ENCODE results near the gene POGLUT3. TPM values are rescaled to one million over a fixed set of nuclear protein-coding genes. Genes with fewer than 3 reads are reported as not detected.

Gene POGLUT3
- total RNA-seq, 1 donor from 2014 or later = 21.1 TPM

- no peak for DNase-seq (ENCODE audit: low read depth)
- TF ChIP-seq CTCF (conservative IDR thresholded peaks at IDR 0.05; ENCODE audit: low read depth, low read length) = no peak
- H3K4me3 ChIP-seq (ENCODE audit: low read depth, low read length) = no peak overlapping the region
Observed at GRCh38 chr11:108495326-108495725, 2.9 kb downstream of the POGLUT3 start.

GRCh38 chr11:108494182-108494581 is 4.0 kb downstream of the POGLUT3 start:
- no peak for DNase-seq (ENCODE audit: low read depth)
- H3K4me3 ChIP-seq (ENCODE audit: low read depth, low read length) = no peak overlapping the region
- no peak for TF ChIP-seq CTCF (conservative IDR thresholded peaks at IDR 0.05; ENCODE audit: low read depth, low read length)

GRCh38 chr11:108491936-108492335 is 6.2 kb downstream of the POGLUT3 start:
- H3K4me3 ChIP-seq (ENCODE audit: low read depth, low read length) = no peak overlapping the region
- TF ChIP-seq CTCF (conservative IDR thresholded peaks at IDR 0.05; ENCODE audit: low read depth, low read length) = no peak
- no peak for DNase-seq (ENCODE audit: low read depth)

- H3K4me3 ChIP-seq (ENCODE audit: low read depth, low read length) = no peak overlapping the region
- DNase-seq (ENCODE audit: low read depth) = no peak
- no peak for TF ChIP-seq CTCF (conservative IDR thresholded peaks at IDR 0.05; ENCODE audit: low read depth, low read length)
Observed at GRCh38 chr11:108486828-108487227, 11.4 kb downstream of the POGLUT3 start.

- H3K4me3 ChIP-seq (ENCODE audit: low read depth, low read length) = no peak overlapping the region
- no peak for TF ChIP-seq CTCF (conservative IDR thresholded peaks at IDR 0.05; ENCODE audit: low read depth, low read length)
- no peak for DNase-seq (ENCODE audit: low read depth)
Observed at GRCh38 chr11:108486331-108486730, 11.9 kb downstream of the POGLUT3 start.

- no peak overlapping the region for H3K4me3 ChIP-seq (ENCODE audit: low read depth, low read length)
- DNase-seq (ENCODE audit: low read depth) = no peak
- no peak for TF ChIP-seq CTCF (conservative IDR thresholded peaks at IDR 0.05; ENCODE audit: low read depth, low read length)
Observed at GRCh38 chr11:108483163-108483562, 15.0 kb downstream of the POGLUT3 start.

GRCh38 chr11:108474664-108475463 is 23.3 kb downstream of the POGLUT3 start:
- no peak for TF ChIP-seq CTCF (conservative IDR thresholded peaks at IDR 0.05; ENCODE audit: low read depth, low read length)

More at GRCh38 chr11:108474664-108475463, 23.3 kb downstream of the POGLUT3 start:
- no peak overlapping the region for H3K4me3 ChIP-seq (ENCODE audit: low read depth, low read length)
- no peak for DNase-seq (ENCODE audit: low read depth)

Data from epithelial cell of proximal tubule (primary cell).